ENCODE data around the gene TEAD2.

TEAD2 gene

DNA sequence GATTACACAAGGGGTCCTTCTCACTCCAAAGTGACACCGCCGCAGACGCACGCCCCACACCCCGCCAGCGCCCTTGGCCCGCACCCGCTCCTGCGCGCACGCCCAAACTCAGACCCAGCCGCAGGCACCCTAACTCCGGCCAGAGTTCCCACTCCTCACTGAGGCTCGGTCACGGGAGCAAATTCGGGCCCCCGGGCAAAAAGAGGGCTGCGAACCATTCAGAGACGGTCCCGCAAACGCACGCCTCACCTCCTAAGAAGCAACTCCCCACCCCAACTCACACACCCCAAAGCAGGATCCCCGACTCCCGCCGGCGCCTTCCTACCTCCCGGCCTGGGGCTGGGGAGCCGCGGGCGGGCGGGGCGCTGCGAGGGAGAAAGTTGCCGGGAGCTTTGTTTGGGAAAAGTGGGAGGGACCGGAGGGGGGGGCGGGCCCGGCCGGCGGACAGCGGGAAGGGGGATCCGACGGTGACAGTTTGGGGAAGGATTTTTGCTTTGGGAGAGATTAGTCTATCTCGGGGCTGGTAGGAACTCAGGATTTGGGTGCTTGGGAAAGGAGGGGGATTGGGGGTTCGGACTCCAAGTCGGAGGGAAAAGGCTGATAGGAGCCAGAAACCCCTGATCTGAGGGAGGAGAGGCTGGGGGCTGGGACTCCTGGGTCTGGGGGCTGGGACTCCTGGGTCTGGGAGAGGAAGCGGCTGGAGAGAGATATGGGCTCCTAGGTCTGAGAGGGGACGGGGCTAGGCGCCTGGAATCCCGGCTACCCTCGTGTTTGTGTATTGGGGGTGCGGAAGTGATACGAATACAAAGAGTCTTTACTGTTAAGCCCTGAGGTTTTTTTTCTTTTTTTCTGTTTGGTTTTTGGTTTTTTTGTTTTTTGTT is at the start of gene TEAD2:
TEAD2 (minus strand) TSS at position 369 of the 881 bp plus-strand sequence. CDS start 2,341 bp downstream, outside the sequence.
- no peak for DNase-seq

DNA sequence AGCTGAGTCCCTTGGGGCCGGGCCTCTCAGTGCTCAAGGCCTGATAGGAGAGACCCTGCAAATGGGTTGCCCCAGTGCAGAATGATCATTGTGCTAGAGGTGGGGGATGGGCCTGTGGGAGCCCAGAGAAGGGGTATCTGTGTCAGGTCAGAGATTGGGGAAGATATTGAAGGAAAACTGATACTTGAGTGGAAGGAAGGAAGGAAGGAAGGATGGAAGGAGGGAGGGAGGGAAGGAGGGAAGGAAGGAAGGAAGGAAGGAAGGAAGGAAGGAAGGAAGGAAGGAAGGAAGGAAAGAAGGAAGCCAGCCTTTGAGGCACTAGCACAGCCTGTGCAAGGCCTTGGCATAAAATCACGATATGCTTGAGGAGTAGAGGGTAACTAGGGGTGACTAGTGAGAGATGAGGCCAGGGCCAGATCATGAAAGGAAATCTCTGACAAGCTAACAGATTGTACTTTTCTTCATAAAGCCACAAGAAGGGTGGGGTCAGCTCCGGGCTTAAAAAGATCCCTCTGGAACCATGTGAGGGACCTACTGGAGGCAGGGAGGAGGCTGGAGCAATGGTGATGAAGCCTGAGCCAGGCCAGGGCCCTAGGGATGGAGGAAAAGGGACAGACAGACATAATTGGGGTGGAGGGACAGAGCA is 49.6 kb upstream of the TEAD2 start:
- DNase-seq: no peak

DNA sequence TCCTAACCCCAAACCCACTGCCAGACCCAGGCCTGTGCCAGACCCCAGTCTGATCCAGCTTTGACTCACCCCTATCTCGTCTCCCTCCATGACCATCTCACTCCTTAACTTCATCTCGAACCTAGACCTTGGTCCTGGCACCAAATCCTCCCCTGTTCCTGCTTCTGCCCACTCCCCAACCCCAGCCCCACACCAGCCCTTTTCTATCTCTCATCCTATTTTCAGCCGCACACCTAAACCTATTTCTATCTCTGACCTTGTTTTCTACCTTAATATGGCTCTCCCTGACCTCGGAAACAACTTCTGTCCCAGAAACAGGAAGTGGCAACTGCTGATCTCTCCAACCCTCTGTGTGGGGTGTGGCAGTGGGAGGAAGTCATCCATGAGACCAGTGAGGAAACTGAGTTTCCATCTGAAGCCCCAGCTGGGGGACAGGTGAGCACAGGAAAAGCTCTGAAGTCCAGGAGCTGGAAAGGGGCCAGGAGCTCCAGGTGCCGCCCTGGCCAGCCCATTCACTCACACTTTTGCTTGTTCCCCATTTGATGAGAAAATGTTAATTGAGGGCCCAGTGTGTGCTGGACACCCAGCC is 47.3 kb upstream of the TEAD2 start:
- peak; percentile 34 for DNase-seq

DNA sequence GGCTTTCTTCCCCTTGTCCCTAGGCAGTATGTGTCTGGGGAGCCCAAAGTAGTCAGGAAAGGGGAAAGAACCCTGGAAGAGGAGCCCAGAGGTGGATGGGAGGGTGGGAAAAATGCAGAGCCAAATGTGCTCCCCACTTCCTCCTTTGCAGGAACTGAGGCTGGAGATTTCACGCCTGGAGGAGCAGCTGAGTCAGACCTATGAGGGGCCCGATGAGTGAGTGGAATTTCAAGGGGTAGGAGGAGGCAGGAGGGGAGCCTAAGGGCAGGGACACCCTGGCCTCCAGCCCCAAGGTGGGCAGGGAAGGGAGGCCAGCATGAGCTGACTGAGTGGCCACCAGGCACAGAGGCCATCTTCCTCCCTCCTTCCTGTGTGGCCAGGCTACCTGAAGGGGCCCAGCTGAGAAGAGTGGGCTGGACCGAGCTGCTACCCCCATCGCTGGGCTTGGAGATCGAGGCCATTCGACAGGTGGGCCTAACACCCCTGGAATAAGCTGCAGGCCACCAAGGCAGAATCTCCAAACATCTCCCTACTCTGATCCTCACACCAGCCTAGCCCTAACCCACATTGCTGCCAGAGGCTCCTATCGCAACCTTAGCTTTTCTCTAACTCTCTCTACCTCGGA is 46.7 kb upstream of the TEAD2 start:
- DNase-seq: no peak

DNA sequence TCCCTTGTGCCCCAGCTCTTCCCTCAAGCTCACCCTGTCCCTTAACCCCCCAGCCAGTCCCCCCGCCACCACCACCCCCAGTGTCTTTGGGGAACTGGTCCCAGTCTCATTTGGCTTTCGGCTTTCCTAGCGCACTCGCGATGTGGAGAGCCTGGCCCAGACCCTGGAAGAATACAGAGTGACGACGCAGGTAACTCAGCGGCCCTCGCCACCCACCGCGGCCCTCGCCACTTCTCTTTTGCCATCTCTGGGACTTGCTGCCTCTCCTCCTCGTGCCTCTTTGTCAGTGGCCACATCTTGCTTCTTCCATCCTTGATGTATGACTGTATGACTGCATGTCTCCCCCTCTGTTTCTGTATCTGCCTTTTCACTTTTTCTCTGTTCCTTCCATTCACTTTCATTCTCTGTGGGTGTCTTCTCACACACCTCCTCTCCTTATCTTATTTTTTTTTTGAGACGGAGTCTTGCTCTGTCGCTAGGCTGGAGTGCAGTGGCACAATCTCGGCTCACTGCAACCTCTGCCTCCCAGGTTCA is 45.3 kb upstream of the TEAD2 start:
- no peak for DNase-seq

DNA sequence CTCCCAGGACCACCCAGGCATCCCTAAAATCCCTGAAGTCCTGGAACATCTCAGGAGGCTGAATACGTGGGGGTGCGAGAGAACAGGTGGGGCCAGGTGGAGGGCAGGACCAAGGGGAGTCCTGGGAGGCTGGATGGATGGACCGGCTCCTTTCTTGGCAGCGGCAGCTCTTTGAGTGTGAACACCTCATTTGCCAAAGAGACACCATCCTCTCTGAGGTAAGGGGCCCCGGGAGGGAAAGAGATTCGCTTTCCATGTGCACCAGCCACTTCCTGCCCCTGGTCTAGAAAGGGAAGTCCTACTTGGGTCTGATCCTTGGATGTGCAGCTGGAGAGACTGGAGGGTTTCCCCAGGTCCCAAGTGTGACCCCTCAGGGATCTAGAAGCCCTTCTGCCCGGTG is 44.9 kb upstream of the TEAD2 start:
- no peak for DNase-seq

DNA sequence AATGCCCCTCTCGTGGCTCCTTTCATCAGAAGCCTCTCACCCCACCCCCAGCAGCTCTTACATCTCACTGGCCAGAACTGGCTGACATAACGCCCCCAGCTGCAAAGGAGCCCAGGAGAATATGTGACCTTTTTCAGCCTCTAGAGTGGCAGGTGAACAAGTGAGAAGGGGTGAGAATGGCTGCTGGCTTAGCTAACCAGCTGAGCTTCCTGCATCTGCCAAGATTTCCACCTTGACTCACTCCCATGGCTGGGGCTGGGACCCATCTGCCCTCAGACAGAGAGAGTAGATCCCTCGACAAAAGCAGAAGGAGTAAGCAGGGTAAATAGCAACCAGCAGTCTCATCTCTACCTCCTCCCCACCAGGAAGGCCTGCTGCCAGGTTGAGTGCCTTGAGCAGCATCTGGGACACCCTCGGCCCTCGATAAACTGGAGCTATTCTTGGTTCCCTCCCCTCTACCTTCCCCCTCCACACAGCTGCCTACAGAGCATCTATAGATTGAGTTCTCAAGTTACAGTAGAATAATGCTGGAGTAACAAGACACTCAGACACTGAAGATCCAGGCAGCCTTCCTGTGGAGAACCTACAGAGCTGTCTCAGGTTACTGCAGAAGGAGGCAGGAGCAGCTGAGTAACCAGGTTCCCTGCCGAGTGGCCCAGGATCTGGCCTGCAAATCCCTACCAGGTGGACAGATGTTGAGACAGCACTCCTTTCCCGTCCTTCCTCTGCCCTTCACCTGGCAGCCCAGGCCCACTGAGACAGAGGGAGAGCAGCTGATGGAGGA is 41.4 kb upstream of the TEAD2 start:
- no peak for DNase-seq

DNA sequence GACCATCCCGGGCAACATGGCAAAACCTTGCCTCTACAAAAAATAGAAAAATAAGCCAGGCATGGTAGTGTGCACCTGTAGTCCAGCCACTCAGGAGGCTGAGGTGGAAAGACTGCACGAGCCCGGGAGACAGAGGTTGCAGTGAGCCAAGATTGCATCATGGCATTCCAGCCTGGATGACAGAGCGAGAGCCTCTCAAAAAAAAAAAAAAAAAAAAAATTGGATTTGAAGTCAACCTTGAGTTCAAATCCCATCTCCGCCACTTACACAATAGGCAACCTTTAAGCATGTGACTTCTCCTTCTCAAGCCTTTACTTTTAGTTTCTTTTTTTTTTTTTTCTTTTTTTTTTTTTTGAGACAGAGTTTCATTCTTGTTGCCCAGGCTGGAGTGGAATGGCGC is 37.8 kb upstream of the TEAD2 start:
- DNase-seq: no peak

DNA sequence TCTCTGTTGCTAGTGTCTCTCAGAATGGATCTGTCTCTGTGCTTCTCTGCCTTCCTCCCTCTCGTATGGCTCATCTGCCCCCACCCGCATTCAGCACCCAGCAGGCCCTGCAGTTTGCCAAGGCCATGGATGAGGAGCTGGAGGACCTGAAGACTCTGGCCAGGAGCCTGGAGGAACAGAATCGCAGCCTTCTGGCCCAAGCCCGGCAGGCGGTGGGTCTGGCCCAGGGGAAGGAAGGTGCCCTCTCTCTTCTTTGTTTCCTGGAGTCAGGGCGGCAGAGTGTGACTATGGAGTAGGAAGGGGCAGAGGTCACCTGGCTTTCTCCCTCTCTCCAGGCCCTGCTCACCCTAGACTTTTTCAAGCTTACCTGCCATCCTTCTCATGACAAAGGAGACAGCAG is 36.7 kb upstream of the TEAD2 start:
- DNase-seq: no peak

DNA sequence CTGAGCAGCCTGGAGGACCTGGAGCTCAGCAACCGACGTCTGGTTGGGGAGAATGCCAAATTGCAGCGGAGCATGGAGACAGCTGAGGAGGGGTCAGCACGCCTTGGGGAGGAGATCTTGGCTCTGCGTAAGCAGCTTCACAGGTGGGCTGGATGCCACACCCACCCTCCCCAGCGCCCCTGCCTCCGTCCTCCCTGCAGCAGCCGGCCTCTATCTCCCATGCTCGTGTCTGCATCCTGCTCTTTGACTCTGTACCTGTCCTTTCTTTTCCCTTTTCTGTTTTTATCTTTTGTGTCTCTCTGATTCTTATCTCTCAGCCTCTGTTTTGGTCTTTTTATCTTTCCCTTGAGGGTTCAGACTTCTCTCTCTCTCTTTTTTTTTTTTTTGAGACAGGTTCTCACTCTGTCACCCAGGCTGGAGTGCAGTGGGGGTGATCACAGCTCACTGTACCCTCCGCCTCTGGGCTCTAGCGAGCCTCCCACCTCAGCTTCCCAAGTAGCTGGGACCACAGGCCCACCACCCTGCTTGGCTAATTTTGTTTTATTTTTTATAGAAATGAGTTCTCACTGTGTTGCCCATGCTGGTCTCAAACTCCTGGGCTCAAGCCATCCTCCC is 35.9 kb upstream of the TEAD2 start:
- DNase-seq: no peak

DNA sequence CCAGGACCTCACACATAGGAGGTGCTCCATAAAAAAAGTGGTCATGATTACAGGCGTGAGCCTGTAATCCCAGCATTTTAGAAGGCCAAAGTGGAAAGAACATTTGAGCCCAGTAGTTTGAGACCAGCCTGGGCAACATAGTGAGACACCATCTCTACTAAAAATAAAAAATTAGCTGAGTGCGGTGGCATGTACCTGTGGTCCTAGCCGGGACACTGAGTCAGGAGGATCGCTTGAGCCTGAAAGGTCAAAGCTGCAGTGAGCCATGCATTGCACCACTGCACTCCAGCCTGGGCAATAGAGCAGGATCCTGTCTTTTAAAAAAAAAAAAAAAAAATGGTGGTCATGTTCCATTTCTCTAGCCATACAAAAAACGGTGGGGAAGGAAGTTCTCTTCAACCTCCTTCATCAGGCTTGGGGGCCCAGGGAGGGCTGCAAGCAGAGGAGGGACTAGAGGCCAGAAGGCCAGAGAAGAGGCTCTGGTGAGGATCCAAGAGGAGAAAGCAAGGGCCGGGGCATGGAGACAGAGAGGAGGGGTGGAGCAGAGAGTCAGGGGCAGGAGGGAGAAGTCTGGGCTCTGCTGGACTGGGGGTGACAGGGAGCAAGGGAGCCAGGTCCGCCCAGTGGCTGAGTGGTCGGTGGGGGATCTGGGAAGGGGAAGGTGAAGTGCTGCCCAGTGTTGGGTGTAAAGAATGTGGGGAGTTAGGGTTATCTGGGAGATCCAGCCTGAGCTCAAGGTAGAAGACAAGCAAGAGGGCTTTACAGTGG is 34.7 kb upstream of the TEAD2 start:
- no peak for DNase-seq

DNA sequence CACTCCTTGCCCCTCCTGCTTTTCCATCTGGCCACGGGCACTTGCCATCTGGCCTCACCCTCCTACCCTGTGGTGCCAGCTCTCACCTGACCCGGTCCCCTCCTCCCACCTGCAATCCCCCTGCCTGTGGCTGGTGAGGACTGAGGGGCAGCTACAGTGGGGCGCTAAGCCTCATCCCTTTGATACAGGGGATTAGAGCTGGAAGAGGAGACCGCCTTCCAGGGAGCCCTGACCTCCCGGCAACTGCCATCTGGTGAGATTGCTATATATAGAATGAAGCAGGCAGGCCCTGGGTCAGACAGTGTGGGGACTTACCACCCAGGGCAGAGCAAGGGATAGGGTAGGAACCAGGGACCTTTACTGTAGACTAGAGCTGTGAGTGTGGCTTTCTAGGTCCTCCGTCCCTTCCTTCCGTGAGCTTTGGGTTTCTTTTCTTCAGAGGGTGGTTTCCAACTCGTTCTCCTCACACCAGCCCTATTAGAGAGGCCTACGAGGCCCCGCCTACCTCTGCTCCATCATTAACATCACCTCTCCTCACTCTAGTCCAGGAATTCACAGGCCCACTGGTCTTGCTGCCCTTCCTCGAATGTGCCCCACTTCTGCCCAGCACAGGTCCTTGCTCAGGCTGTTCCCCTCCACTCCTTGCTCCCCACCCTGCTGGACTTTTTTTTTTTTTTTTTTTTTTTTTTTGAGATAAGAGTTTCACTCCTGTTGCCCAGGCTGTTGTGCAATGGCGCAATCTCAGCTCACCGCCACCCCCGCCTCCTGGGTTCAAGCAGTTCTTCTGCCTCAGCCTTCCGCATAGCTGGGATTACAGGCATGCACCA is 33.6 kb upstream of the TEAD2 start:
- DNase-seq: no peak

DNA sequence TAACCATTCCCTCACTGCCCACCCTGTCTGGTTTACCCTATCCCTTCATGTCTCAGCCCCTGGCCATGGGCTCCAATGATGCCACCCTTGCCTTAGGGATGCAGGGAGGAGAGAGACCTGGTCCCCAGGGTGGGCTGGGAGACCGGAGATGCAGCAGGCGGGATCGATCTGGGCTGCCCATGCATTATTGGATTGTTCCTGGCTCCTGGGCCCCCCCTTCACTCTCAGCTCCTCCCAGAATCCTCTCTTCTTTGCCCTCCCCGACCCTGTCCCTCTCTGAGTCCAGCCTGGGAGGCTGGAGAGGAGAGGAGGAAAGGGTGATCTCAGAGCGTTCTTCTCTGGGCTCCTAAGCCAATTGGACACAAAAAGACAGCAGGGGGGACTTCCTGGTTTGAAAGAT is 31.7 kb upstream of the TEAD2 start:
- DNase-seq: no peak

DNA sequence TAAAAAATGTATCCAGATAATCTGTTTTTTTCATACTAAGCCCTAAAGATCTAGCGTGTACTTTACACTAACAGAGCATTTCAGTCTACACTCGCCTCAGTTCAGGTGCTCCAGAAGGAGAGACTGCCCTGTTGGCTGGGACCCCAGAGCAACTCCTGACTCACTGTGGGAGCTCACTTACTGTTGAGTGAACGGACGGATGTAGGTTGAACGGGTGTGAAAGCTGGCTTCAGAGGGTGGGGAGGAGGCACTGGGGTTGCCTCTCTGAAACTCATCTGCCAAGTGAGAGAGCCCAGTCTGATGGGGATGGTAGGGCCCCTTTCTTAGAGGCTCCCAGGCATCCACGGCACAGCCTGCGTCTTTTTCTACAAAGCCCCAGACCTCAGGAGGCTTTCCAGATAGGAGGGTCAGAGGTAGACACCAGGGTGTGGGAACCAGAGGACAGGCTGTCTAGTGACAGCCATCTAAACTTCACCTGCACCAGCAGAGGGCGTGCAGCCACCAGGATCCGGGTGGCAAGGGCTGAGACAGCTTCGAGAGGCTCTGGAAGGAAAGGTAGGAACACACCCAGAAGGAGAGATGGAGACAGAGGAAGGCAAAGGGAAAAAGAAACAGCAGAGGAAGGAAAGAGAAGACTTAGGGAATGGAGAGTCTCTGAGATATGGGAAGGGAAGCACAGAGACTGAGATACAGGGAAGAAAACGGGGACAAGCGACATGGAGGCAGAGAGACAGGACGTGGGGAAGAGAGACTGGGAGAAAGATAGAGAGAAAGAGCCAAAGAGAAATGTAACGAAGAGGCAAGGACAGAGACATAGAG is 29.6 kb upstream of the TEAD2 start:
- DNase-seq: peak; percentile 79

DNA sequence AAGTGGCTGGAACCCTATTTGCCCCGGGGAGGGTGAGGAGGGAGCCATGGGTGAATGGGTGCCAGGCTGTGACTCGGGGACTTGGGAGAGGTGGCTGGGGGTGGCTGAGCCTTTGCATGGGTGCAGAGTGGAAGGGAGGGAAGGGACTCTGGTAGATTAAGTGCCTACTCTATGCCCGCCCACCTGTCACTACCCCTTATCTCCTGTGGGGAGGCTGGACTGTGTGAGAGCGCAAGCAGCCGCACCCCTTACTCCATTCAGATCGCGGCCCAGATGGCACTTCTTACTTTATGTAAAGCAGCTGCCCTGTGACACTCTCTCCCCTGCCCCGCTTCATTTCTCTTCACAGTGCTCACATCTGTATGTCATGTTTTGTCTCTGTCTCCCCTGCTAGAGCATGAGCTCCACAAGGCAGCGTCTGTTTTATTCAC is 28.7 kb upstream of the TEAD2 start:
- DNase-seq: no peak

DNA sequence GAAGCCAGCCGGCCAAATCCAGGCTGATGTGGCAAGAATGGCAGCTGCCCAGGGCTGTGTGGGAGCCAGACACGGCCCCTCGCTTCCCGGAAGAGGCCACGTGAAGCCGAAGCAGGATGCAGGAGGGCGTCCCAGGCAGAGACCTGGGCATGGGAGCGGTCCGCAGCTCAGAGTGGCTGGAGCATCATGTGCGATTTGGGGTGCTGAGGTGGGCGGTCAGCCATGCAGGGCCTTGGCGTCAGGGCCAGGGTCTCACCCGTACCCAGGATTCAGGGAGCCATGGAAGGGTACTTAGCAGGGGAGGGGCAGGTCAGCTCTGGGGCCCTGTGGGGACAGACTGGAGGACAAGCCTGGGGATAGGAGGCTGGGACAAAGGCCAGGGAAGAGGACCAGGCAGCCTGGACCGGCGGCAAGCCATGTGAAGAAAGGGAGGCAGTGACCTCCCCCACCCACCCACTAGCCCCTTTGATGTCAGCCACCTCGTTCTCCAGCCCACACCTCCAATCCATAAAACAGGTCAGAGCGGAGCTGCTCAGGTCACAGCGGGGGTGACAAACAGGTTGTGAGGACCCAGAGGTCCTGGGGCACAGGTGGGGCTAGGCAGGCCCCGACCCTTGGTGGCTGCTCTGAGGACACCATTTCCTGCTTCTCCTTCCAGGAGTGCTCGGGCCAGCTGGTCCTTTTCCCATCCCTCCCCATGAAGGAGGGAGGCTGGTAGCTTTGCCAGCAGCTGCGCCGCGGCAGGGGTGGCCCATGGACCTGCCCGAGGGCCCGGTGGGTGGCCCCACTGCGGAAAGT is 28.1 kb upstream of the TEAD2 start:
- DNase-seq: no peak

DNA sequence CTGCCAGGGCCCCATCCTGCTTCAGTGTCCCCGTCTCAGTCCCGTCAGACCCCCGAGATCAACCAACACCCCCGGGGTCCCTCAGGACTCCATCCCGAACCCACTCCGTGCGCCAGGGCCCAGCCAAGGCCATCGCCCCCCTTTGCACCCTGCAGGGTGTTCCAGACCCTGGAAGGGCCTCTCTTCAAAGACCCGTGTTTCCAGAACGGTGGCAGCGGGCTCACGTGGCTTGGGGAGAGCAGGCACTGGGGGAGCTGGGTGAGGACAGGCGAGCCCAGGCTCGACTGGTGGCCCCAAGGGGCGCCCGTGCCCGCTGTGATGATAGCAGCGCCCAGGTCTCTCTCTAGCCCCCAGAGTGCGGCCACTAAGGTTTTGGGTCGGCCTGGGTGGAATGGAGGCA is 27.2 kb upstream of the TEAD2 start:
- no peak for DNase-seq

DNA sequence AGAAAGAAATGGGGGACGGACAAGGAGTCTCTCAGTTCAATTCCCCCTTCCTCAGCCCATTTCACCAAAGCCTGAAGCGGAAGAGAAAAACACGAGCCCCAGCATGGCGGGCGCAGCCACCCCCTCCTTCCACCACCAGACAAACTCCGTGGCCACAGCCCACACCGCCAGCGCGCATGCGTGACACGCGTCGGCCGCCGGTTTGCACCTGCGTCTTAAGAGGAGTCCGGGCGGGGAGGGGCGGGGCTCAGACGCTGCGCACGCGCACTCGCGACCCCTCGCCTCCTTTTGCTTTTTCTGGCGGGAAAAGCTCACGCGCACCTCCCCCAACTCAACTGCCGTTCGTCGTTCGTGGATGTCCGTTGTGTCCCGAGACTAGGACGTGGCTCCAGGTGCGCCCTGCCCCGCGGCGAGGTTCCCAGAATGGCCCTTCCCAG is 25.7 kb upstream of the TEAD2 start, which contains the start of gene KASH5:
KASH5 (plus strand) TSS at position 314 of the 437 bp plus-strand sequence. CDS start 2,635 bp downstream, outside the sequence.
- peak; percentile 64 for DNase-seq

Measured in activated CD4-positive, alpha-beta T cell treated with anti-CD3 and anti-CD28 coated beads, Interleukin-2, amount 50 U/mL, for 16 hours (primary cell).